Right kidney (tissue), 9 donors: ENCODE results near the gene SLC18A2.
"Not testable (repeated sequence)": the region's sequence is repeated elsewhere in the genome, so short reads cannot be mapped to it uniquely, and the experiment has no call there.

Source experiments
- DNase-seq: peaks from one replicate; pipeline ENCODE4 v3.0.0-alpha.2; 2016
- long read RNA-seq, 8 donors: transcript quantifications; one replicate each; lab custom pipeline, GENCODE V29; 2026

The SLC18A2 gene
- long read RNA-seq, donor 1, partial matches to known transcripts, result 0 of 7 reads
- long read RNA-seq, donor 1, other reads (novel, unspliced or antisense), result 7 of 7 reads
- long read RNA-seq, donor 2, partial matches to known transcripts, result 16 of 16 reads
- long read RNA-seq, donor 2, other reads (novel, unspliced or antisense), result 0 of 16 reads
- long read RNA-seq, donor 3, result 0 reads
- long read RNA-seq, donor 4, result 0 reads
- long read RNA-seq, donor 5, partial matches to known transcripts, result 13 of 13 reads
- long read RNA-seq, donor 5, other reads (novel, unspliced or antisense), result 0 of 13 reads
- long read RNA-seq, donor 6, result 0 reads
- long read RNA-seq, donor 7, partial matches to known transcripts, result 36 of 37 reads
- long read RNA-seq, donor 7, other reads (novel, unspliced or antisense), result 0 of 37 reads
- long read RNA-seq, donor 8, result 0 reads

DNA sequence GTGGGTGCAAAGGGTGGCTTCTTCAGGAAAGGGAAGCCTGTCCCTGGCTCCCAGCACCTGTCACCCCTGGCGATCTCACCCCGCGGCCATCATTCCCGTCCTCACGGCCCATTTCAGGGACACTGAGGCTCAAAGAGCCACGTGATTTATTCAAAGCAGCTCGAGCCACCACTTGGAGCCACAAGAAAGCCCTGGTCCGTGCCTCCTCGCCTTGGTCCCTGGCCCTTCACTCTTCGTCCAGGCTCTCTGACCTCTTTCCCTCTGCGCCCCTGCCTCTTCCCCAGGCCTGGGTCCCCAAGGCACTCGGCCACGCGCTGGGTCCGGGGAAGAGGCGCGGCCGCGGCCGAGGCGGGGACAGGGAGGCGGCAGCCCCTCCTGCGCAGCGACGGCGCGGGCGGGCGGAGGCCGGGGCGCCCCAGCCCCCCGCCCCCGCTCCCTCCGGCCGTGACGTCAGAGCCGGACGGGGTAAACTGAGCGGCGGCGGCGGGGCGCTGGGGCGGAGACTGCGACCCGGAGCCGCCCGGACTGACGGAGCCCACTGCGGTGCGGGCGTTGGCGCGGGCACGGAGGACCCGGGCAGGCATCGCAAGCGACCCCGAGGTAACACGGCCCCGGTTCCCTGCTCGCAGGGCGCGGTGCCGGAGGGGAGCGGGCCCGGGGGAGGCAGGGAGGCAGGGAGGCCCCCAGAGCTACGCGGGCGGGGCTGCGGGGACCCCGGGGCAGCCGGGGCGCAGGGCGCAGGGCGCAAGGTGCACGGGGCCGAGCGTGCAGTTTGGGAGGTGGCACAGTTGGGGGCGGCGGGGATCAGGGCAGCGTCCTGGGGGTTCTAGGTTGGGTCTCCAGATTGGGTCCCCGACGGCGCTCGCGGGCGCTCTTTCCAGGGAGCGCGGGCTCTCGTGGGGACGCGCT, at the start of gene SLC18A2:
SLC18A2 (plus strand) TSS at position 494 of the 909 bp plus-strand sequence. CDS start 580 bp downstream, outside the sequence.
- peak; percentile 40 for DNase-seq

DNA sequence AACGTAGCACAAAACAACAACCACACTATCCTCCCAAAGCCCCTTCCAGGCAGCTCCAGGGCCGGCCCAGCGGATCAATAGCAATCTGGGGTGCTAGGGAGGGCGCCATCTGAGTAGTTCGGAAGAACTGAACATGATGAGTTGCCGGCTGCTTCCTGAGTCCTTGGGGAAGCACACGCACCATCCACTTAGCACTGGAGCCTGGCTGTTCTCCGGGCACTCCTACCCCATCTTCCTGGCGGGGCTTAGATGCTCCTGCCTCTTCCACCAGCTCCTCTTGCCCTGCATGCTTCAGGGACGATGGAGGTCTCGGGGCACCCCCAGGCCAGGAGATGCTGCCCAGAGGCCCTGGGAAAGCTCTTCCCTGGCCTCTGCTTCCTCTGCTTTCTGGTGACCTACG, 43.7 kb upstream of the SLC18A2 start, which contains the start of gene KCNK18:
KCNK18 (plus strand) TSS at position 301 of the 400 bp plus-strand sequence; CDS start at position 301, 0 bp downstream.
- DNase-seq, result no peak

DNA sequence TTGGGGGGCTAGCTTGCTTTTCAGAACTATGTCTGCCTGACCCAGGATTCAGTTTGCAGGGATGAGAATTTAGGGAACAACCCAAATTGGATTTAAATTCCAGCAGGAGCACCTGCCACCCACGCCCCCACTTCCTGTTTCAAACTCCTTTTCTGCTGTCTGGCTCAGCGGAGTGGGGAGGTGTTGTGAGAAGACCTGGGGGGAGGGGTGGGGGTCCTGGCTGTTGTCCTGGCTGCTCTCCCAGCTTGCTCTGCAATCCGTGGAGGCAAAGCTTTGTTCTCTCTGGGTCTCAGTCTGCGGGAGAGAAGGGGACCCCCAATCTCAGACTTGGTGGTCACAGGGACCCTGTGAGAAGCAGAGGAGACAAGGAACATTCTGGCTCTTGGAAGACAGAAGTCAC, 42.8 kb upstream of the SLC18A2 start:
- no peak for DNase-seq

DNA sequence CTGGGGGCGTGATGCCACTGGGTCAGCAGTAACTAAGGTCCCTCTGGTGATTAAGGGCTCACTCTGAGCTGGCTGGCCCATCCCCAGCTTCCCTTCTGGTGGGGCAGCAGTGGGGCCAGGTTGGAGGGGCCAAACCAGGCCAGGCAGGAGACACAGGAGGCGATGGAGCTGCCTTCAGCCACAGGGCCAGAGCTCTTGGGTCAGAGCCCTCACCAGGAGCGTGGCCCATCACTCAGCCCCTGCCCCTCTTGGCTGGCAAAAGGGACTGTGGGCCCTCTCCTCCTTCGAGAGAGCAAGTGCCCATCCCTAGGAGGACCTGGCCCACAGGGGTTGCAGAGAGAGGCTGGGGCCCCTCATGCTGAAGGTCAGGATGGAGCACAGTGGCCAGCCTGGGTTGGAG, 39.1 kb upstream of the SLC18A2 start:
- no peak for DNase-seq

DNA sequence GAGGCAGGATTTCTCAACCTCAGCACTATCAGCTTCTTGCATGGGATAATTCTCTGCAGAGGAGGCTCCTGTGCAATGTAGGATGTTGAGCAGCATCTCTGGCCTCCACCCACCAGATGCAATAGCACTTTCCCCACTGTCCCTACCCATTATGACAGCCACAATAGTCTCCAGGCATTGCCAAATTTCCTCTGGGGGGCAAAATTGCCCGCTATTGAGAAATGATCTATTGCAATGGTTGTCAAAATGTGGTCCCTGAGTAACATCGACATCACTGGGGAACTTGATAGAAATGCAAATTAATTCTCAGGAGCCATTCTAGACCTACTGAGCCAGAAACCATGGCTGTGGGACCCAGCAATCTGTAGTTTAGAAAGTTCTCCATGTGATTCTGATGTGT, 36.6 kb upstream of the SLC18A2 start:
- no peak for DNase-seq

DNA sequence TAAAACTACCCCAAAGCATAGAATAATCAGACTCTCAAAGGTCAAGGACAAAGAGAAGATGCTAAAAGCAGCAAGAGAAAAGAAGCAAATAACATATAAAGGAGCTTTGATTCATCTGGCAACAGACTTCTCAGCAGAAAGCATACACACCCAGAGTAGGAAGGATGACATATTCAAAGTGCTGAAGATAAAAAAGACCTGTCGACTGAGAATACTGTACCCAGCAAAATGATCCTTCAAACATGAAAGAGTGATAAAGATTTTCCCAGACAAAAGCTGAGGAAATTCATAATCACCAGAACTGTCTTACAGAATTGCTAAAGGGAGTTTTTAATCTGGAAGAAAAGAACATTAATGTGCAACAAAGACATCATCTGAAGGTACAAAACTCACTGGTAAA, 28.7 kb upstream of the SLC18A2 start:
- no peak for DNase-seq

DNA sequence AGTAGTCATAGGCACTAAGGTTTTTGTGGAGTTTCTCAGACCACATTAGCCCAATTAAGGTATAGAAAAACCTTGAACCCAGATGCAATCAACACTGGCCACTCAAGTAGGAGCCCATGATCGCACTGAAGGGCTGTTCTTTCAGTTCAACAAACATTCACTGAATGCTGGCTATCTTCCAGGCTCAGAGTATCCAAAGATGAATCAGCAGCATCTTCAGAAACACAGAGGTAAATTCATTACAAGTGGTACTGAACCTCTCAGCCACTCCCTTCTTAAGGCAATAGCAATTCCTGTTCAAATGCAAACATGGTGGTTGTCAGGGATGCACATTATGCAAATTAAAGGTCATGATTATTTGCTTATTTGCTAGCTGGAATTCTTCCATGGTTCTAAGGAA, 26.5 kb upstream of the SLC18A2 start:
- DNase-seq, result no peak

DNA sequence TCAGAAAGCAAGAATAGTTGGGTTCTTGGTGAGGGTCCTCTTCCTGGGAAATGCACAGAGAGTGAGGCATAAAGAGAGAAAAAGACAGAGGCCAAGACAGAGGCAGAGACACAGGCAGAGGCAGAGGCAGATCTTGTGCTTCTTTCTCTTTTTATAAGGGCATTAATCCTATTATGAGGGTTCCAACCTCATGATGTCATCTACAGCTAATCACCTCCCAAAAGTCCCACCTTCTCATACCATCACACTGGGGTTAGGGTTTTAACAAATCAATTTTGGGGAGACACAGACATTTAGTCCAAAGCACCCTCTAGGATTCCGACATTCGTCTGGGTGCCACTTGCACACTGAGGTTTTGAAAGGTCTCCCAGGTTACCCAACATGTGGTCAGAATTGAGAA, 25.8 kb upstream of the SLC18A2 start:
- no peak for DNase-seq

DNA sequence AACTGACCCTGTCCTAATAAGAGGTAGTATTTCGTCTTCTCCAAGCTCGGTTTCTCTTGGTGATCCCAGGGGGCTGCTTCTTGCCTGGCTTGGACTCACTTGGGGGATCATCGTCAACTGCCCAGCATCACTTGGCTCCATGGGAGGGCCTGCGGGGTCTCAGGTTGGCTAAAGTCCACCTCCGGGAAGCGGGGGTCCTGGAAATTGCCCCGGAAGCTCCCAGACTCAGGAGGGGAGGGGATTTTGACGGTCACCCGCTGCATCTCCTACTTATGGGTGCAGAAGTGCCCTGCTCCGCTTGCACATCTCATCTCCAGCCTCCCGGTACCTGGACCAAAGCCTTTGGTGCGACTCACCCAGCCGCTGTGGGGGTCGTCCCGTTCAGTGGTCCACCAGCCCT, 24.9 kb upstream of the SLC18A2 start:
- DNase-seq, result no peak

DNA sequence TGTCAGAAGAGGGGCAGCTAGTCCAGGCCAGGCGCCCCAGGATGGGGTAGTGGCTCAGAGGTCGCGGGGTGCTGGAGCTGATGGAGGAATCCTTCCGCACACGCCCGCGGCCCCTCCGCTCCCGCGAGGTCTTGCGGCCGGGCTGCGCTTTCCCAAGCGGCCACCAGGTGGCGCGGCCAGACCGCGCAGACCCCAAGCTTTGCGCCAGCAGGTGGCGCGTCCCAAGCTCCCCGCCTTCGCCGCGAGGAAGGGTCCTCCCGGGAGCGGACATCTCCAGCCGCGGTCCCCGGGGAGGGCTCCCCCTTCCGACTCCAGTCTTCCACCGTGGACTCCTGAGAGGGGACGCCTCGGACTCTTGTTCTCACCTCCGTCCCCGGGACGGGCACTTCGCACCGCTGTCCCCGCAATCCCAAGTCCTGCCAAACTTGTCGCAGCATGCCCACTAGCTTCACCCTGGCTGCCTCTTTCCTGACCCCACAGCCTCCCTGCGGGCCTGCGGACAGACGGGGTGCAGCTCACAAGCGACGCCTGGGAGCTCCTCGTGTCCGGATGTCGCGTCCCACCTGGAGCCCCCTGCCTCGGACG, 24.2 kb upstream of the SLC18A2 start:
- DNase-seq, result peak; percentile 84

DNA sequence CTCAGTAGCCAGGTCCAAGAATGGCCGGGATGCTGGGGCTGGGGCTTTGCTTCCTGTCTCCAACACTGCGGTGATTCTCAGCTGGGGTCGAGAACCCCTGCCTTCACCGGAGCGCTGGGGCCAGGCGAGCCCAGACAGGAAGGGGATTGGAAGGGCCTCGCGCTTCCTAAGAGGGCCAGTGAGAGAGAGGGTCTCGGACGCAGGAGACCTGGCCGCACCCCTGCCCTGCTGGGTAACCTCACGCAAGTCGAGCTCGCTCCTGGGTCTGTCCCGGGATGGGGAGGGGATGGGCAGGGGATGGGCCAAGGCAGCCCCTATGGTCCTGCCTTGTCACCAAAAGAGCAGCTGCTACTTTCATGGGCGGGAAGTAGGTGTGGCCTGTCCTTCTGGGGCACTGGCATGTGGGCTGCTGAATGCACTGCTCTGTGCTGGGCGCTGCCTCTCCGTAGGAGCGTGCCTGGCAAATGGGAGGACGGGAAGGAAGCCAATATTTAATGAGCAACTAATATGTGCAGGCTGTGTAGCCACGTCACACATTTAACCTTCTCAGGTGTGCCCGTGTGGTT, 23.6 kb upstream of the SLC18A2 start:
- no peak for DNase-seq

DNA sequence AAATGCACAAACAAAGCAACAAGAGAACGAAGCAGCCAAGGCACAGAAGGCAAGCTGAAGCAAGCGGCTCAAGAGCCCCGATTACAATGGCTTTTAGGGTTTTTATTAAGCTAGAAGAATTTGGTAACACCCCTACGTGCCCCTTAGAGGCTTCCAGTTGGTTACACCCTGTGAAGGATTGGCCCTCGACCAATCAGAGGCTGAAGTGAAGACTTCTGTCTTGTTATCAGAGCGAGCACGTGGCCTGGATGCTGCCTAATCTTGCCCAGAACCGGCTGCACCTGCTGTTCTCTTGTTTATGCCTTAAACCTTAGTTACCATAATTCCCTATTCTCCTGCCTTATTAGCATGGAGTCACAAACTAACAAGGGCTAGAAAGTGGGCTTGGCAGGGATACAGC, 22.3 kb upstream of the SLC18A2 start:
- no peak for DNase-seq

DNA sequence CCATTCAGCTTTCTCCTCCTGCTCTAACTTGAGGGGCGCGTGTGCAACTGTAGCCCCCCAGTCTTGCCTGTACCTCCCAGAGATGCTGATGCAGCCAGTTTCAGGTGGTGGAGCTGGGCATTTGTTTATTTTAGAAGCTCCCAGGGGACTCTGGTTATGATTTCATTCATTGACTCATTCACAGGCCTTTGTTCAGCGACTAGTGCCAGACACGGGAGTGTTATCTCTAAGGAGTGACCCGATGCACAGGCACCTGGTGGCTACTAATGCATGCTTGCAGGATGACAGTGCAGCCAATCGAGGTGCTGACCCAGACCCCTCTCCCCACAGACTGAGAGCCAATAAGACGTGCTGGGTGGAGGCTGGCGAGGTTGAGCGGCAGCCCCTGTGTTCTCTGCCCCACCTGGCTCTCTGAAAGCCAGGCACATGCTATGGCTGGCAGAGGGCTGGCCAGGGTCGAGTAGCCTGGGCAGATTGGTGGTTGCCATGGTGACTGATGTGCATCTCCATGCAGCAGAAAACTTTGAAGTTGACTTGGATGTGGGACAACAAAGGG, 19.7 kb upstream of the SLC18A2 start:
- DNase-seq, result no peak

DNA sequence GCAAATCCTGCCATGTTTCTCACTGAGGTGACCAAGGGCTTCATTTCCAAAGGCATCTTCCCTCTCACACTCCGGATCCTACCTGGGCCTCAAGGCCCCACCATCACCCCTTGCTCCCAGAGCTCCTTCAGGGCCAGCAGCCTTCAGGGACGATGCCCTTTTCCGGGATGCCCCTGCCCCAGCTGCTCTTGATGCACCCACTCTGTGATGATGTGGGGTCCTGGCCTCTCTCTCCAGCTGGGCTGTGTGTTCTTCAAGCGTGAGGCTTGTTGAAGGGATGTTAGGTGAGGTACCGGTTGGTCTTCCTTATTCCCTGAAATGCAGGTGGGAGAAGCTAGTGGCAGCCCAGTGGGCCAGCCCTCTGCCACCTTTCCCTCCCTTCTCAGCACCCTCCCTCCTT, 18.4 kb upstream of the SLC18A2 start:
- DNase-seq, result no peak

DNA sequence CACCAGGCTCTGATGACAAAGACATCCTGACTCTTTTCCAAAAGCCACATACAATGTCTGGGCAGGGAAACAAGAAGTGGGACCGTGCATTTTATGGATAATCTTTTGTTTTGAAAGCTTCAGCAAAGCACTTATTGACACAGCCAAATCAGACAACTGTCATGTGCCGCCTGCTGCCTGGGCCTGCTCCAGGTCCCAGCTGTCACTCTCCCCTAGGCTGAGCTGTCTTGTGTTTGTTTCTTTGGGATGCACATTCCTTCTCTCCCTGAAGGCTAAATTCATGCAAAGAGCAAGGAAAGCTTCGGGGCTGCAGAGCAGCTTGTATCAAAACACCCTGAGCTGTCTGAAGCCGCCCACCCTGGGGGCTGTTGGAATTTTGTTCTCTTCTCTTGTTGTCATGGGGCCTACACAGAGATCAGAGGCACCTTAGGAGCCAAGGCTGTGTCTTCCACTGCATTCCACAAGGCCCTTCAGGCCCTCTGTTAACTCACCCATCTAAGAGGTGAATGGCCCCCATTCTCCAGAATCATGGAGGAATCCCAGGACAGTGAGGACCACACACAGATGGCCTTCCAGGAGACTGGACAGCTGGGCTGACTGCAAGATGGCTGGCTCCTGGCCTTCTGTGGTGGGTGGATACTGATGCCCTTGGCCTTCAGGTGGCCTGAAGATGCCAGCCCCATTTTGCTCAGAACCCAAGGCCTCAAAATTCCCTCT, 17.8 kb upstream of the SLC18A2 start:
- no peak for DNase-seq

DNA sequence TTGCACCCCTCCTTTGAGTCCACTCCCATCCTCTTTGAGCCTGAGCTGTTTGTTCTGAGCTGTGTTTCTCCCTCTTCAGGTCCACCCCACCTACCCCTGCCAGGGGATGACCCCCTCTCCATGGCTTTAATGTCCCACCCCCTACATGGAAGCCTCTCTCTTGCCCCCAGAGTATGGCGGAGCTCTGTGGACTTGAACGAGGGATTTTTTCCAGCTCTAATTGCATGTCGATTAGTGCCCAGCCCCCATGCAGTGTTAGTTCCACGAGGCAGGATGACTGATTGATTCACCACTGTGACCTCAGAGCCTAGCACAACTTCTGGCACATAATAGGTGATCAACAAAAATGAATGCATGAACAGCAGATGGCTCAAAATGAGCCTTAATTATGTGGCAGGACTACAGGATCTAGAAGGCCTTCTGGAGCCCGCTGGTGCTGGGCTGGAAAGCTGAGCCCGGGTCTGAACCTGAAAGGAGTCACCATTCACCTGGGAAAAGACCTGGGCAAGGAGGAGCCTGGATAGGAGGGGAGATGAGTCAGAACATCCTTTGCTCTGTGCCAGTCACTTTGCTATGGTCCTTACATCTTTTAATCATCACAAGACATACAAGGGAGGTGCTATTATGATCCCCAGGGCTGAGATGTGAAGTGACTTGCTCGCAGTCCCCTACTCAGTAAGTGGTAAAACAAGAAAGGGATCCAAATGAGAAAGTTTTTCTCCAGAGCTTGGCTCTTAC, 17.1 kb upstream of the SLC18A2 start:
- no peak for DNase-seq

DNA sequence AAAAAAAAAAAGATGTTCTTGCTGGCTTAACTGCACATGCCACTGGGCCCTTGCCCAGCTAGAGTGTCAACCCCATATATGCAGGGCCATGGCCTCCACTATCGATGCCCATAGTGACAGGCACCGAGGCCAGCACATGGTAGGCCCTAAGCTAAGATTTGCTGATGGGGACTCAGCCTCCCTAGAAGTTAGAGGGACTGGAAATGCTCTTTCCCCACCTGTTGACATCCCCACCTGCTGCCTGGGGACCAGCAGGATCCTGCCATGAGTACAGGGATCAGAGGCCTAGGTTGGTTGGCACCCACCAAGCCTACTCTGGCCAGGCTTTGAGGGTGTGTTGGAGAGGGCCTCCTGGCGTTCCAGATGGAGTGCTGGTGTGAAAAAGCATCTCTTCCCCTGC, 16.0 kb upstream of the SLC18A2 start:
- no peak for DNase-seq

DNA sequence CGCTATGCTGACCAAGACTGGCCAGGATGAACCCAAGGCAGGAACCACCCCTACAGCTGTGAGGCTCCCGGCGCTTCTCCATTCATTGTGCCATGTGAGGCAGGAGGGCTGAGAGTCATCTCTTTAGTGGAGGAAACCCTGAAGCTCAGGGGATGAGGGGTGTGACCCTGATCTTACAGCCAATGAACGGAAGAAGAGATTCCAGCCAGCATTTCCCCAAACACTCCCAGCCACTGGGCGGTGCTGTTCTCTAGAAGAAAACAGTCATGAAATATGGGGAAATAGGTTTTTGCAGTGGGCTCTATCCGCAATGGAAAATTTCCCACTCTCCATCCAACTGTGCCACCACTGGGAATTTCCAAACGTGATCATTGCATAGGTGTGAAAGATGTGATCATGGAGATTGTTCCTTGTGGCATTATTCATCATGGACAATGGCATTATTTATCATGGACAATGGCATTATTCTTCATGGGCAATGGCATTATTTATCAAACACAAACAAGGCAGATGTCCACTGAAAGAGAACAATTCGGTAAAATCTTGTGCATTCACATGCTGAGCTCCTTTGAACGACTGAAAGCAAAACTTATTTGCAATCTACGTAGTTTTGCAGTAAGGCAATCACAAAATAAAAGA, 14.0 kb upstream of the SLC18A2 start:
- DNase-seq, result no peak

DNA sequence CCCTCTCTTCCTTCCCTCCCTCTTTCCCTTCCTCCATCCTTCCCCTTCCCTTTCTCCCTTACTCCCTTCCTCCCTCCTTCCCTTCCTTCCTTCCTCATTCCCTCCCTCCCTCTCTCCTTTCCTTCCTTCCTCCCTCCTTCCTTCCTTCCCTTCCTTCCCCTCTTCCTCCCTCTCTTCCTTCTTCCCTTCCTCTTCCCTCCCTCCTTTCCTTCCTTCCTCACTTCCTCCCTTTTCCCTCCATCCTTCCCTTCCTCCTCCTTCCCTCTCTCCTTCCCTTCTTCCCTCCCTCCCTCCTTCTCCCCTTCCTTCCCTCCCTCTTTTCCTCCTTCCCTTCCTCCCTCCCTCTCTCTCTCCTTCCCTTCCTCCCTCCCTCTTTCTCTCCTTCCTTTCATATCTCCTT, 12.7 kb upstream of the SLC18A2 start:
- DNase-seq, result no peak

DNA sequence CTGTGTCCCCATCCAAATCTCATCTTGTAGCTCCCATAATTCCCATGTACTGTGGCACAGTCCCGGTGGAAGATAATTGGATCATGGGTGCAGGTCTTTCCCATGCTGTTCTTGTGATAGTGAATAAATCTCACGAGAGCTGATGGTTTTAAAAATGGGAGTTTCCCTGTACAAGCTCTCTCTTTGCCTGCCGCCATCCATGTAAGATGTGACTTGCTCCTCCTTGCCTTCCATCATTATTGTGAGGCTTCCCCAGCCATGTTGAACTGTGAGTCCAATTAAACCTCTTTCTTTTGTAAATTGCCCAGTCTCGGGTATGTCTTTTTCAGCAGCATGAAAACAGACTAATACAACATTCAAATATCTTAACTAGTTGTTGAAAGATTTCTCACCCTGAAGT, 10.8 kb upstream of the SLC18A2 start:
- DNase-seq, result not testable (repeated sequence)
